NT2/D1 (cell line): ENCODE results near the gene FASTKD3.

ENCODE experiments used
- DNase-seq: peaks from one replicate; pipeline ENCODE4 v3.0.0-alpha.2; 2011; ENCODE audit warnings: low read depth, low spot score
- H3K27me3 ChIP-seq: 2 replicates; pipeline ENCODE4 v1.6.0; 2011; ENCODE audit warnings: mild to moderate bottlenecking; ENCODE audit not compliant: insufficient read length, insufficient read depth
- H3K36me3 ChIP-seq: 2 replicates; pipeline ENCODE4 v1.6.1; 2011; ENCODE audit warnings: mild to moderate bottlenecking, low read length, mixed read lengths; ENCODE audit not compliant: insufficient read depth, insufficient read length
- H3K4me1 ChIP-seq: 2 replicates; pipeline ENCODE4 v1.5.1; 2011; ENCODE audit not compliant: insufficient read depth, insufficient read length
- H3K4me3 ChIP-seq: 2 replicates; pipeline ENCODE4 v1.5.1; 2011; ENCODE audit warnings: low read depth; ENCODE audit not compliant: insufficient read length
- H3K9ac ChIP-seq: 2 replicates; pipeline ENCODE4 v1.6.0; 2011; ENCODE audit warnings: low read depth; ENCODE audit not compliant: insufficient read length
- H3K9me3 ChIP-seq: 2 replicates; pipeline ENCODE4 v1.5.1; 2011; ENCODE audit warnings: mild to moderate bottlenecking, low read length; ENCODE audit not compliant: insufficient read depth
- SUZ12 ChIP-seq: IDR thresholded peaks from 2 replicates; pipeline ENCODE4 v1.6.1; 2011; ENCODE audit not compliant: insufficient read length, insufficient read depth; ENCODE audit errors: extremely low read depth
- YY1 ChIP-seq: IDR thresholded peaks from 2 replicates; pipeline ENCODE4 v1.6.1; 2011; ENCODE audit not compliant: insufficient read length, insufficient read depth
- ZNF274 ChIP-seq: IDR thresholded peaks from 2 replicates; pipeline ENCODE4 v1.6.1; 2011; ENCODE audit warnings: mild to moderate bottlenecking, low read depth, low read length

The FASTKD3 gene

GRCh38 chr5:7877851-7878250 is 9.0 kb upstream of the FASTKD3 start:
- Histone ChIP-seq H3K9ac (no peak overlapping the region), H3K36me3 (peaks cover 94% of the 10 kb centered on the region), H3K9me3 (no peaks in the 10 kb centered on the region), H3K4me3 (no peak overlapping the region), H3K4me1 (no peaks in the 10 kb centered on the region), H3K27me3 (no peaks in the 10 kb centered on the region)
- TF ChIP-seq YY1 (no peak), ZNF274 (no peak), SUZ12 (no peak)
- no peak for DNase-seq

GRCh38 chr5:7876867-7877266 is 8.0 kb upstream of the FASTKD3 start:
- no peak for DNase-seq
- Histone ChIP-seq H3K4me3 (no peak overlapping the region), H3K36me3 (peaks cover 92% of the 10 kb centered on the region), H3K27me3 (no peaks in the 10 kb centered on the region), H3K9me3 (no peaks in the 10 kb centered on the region), H3K9ac (no peak overlapping the region), H3K4me1 (no peaks in the 10 kb centered on the region)
- TF ChIP-seq SUZ12 (no peak), ZNF274 (no peak), YY1 (no peak)

GRCh38 chr5:7875151-7875550 is 6.3 kb upstream of the FASTKD3 start:
- H3K27me3 ChIP-seq: no peaks in the 10 kb centered on the region
- no peak overlapping the region for H3K9ac ChIP-seq
- no peaks in the 10 kb centered on the region for H3K9me3 ChIP-seq
- no peak overlapping the region for H3K4me3 ChIP-seq
- TF ChIP-seq ZNF274 (no peak), SUZ12 (no peak), YY1 (no peak)
- peaks cover 90% of the 10 kb centered on the region for H3K36me3 ChIP-seq
- DNase-seq: no peak
- no peaks in the 10 kb centered on the region for H3K4me1 ChIP-seq

GRCh38 chr5:7874639-7875038 is 5.8 kb upstream of the FASTKD3 start:
- Histone ChIP-seq H3K9ac (no peak overlapping the region), H3K36me3 (peaks cover 85% of the 10 kb centered on the region), H3K4me3 (no peak overlapping the region), H3K27me3 (no peaks in the 10 kb centered on the region), H3K9me3 (no peaks in the 10 kb centered on the region), H3K4me1 (no peaks in the 10 kb centered on the region)
- TF ChIP-seq SUZ12 (no peak), YY1 (no peak), ZNF274 (no peak)
- DNase-seq: no peak

- Histone ChIP-seq H3K9ac (no peak overlapping the region), H3K4me3 (no peak overlapping the region), H3K27me3 (no peaks in the 10 kb centered on the region), H3K4me1 (no peaks in the 10 kb centered on the region), H3K9me3 (no peaks in the 10 kb centered on the region), H3K36me3 (peaks cover 74% of the 10 kb centered on the region)
- no peak for TF ChIP-seq SUZ12
- no peak for TF ChIP-seq ZNF274
- TF ChIP-seq YY1: no peak
- DNase-seq: no peak
These were observed 4.4 kb upstream of the FASTKD3 start for GRCh38 chr5:7873216-7873615.

- no peaks in the 10 kb centered on the region for H3K4me1 ChIP-seq
- H3K4me3 ChIP-seq: no peak overlapping the region
- no peaks in the 10 kb centered on the region for H3K27me3 ChIP-seq
- TF ChIP-seq YY1 (no peak), SUZ12 (no peak), ZNF274 (no peak)
- H3K9ac ChIP-seq: no peak overlapping the region
- no peaks in the 10 kb centered on the region for H3K9me3 ChIP-seq
- no peak for DNase-seq
- H3K36me3 ChIP-seq: peaks cover 68% of the 10 kb centered on the region
These were observed 3.8 kb upstream of the FASTKD3 start for GRCh38 chr5:7872517-7873130.

GRCh38 chr5:7871653-7872052 is 2.8 kb upstream of the FASTKD3 start:
- Histone ChIP-seq H3K9me3 (no peaks in the 10 kb centered on the region), H3K4me1 (no peaks in the 10 kb centered on the region), H3K27me3 (no peaks in the 10 kb centered on the region), H3K4me3 (no peak overlapping the region), H3K9ac (no peak overlapping the region), H3K36me3 (peaks cover 68% of the 10 kb centered on the region)
- no peak for DNase-seq
- TF ChIP-seq SUZ12 (no peak), YY1 (no peak), ZNF274 (no peak)
